Right lobe of liver (tissue), 6 donors: ENCODE results near the gene CWC27. TPM values are rescaled to one million over a fixed set of nuclear protein-coding genes. Genes with fewer than 3 reads are reported as not detected.

ENCODE experiments used
- ATAC-seq, 4 donors: fragments of 200-7000 bp; cut with Tn5 transposase; one replicate each; pipeline ENCODE4 v1.9.1; 2020; ENCODE audit warnings: mild to moderate bottlenecking in 4 of 4, moderate library complexity in 4 of 4
- DNase-seq, 3 donors: peaks; one replicate each; pipeline ENCODE4 v3.0.0-alpha.2; 2020
- H3K27ac ChIP-seq, 3 donors: fragments of 200-600 bp; one replicate each; pipeline ENCODE4 v1.8.0; 2022
- H3K27me3 ChIP-seq, 2 donors: fragments of 200-600 bp; one replicate each; pipeline ENCODE4 v1.8.0; 2022
- H3K36me3 ChIP-seq, 4 donors: fragments of 200-600 bp; sonication (generic) in 1 of 4; one replicate each; pipeline versions ENCODE4 v1.5.1 to v1.8.0; 2017 to 2022; ENCODE audit warnings: control low read depth in 1 of 4
- H3K4me1 ChIP-seq, 4 donors: fragments of 200-600 bp; sonication (generic) in 1 of 4; one replicate each; pipeline versions ENCODE4 v1.5.1 to v1.8.0; 2017 to 2022; ENCODE audit warnings: control low read depth in 1 of 4
- H3K4me3 ChIP-seq, 3 donors: fragments of 200-600 bp; one replicate each; pipeline ENCODE4 v1.8.0; 2022
- H3K9me3 ChIP-seq, 4 donors: fragments of 200-600 bp; sonication (generic) in 1 of 4; one replicate each; pipeline versions ENCODE4 v1.5.1 to v1.8.0; 2017 to 2022; ENCODE audit warnings: control low read depth in 1 of 4
- POLR2A ChIP-seq: fragments of 450-650 bp; IDR thresholded peaks from one replicate; pipeline ENCODE4 v1.6.1; 2017; ENCODE audit warnings: antibody characterized with exemption, mild to moderate bottlenecking
- WGBS: methylation state at CpG from one replicate; pipeline ENCODE4 v1.1.6; 2018; ENCODE audit warnings: low coverage, low lambda C conversion rate; ENCODE audit not compliant: insufficient coverage; ENCODE audit errors: missing lambda C conversion rate; 5-methylcytosine and 5-hydroxymethylcytosine counted together
- intact Hi-C, 2 donors: fragments of 100-400 bp; cut with DNase I; formaldehyde crosslinking; loops; one replicate each; pipeline versions ENCODE4 v1.11.2 to v1.14.1; 2022
- total RNA-seq, 6 experiments: library from RNA; depleted of rRNA in 2 of 6; stranded (reverse); fragments of >200 nt in 2 of 6; fragmentation: NEBNext Ultra II Directional in 3 of 6; extraction: Animal tissue kit (Norgen Biotek cat#: 25700) in 3 of 6; gene quantifications; one replicate each; pipeline versions ENCODE4 v1.1.0 to v1.2.4, GENCODE V29; 2016 to 2023
- TF ChIP-seq, protein P1 (sequence below), 4 donors: fragments of 200-600 bp in 3 of 4; fragments of 450-650 bp in 1 of 4; IDR thresholded peaks; one replicate each; pipeline versions ENCODE4 v1.5.1 to v1.8.0; 2016 to 2022; ENCODE audit warnings: antibody characterized with exemption in 4 of 4, mild to moderate bottlenecking in 2 of 4
- donor health status: DM: no; HTN: yes; CAD: no.
- donor health status: DM: no; HTN: no; CAD: no.
- donor health status: DM: no; HTN: no; CAD: no.
- donor health status: DM: no; HTN: yes; CAD: no.
- donor health status: DM: no; HTN: yes; CAD: no.

The CWC27 gene
- total RNA-seq, 6 experiments from 2014 or later, result 5.8 to 7.3 (median 6.8) TPM

DNA sequence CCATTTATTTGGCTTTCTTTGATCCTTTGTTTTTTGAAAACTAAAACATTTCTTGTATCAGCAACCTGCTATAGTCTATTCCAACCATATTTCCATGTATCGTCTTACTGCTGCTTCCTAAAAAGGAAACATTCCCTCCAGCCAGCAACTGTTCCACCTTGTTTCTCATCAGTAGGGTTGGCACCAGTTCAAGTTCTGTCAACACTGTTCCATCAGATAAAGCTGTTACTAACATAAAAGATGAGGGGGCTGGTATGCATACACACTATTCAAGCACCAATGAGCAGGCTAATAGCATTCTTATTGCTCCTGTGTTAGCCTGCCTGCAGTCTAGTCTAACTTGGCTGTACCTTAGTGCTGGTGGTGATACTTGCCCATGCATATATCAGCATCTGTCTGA, 178.3 kb downstream of the CWC27 start:
- DNase-seq, result no peak
- H3K4me3 ChIP-seq, result no peak overlapping the region
- no peaks in the 10 kb centered on the region for H3K4me1 ChIP-seq
- TF ChIP-seq, protein P1, sequence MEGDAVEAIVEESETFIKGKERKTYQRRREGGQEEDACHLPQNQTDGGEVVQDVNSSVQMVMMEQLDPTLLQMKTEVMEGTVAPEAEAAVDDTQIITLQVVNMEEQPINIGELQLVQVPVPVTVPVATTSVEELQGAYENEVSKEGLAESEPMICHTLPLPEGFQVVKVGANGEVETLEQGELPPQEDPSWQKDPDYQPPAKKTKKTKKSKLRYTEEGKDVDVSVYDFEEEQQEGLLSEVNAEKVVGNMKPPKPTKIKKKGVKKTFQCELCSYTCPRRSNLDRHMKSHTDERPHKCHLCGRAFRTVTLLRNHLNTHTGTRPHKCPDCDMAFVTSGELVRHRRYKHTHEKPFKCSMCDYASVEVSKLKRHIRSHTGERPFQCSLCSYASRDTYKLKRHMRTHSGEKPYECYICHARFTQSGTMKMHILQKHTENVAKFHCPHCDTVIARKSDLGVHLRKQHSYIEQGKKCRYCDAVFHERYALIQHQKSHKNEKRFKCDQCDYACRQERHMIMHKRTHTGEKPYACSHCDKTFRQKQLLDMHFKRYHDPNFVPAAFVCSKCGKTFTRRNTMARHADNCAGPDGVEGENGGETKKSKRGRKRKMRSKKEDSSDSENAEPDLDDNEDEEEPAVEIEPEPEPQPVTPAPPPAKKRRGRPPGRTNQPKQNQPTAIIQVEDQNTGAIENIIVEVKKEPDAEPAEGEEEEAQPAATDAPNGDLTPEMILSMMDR (IDR thresholded peaks at IDR 0.05), result no peak
- no peak for TF ChIP-seq POLR2A
- no peak for ATAC-seq
- WGBS, result 92% methylated on average over 1 of the region's 1 CpG
- intact Hi-C loops, result no loop called here
- no peaks in the 10 kb centered on the region for H3K27me3 ChIP-seq
- H3K36me3 ChIP-seq, result no peaks in the 10 kb centered on the region
- H3K27ac ChIP-seq, result no peak overlapping the region
- H3K9me3 ChIP-seq, result no peaks in the 10 kb centered on the region

DNA sequence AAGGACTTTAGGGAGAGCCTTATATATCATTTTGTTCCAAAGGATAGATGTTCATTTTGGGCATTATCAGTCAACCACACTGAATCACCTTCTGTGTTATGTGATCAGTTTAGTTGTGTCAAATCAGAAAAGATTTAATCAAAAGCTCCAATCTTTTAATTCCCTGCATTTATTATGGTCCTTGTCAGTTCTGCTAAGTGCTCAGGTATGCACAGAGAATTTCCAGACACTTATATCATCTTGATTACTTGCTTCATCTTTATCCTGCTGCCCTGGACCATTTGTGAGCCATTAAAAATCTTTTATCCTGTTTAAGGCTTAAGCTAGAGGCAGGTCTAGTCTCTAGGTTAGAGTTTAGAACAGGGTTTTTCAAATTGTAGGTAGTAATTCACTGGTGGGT, 179.1 kb downstream of the CWC27 start:
- ATAC-seq (no peak), DNase-seq (no peak)
- Histone ChIP-seq H3K4me3 (no peak overlapping the region), H3K27me3 (no peaks in the 10 kb centered on the region), H3K9me3 (no peaks in the 10 kb centered on the region), H3K36me3 (no peaks in the 10 kb centered on the region), H3K27ac (no peak overlapping the region), H3K4me1 (no peaks in the 10 kb centered on the region)
- TF ChIP-seq, protein P1 (IDR thresholded peaks at IDR 0.05), result no peak
- no peak for TF ChIP-seq POLR2A
- intact Hi-C loops, result no loop called here

DNA sequence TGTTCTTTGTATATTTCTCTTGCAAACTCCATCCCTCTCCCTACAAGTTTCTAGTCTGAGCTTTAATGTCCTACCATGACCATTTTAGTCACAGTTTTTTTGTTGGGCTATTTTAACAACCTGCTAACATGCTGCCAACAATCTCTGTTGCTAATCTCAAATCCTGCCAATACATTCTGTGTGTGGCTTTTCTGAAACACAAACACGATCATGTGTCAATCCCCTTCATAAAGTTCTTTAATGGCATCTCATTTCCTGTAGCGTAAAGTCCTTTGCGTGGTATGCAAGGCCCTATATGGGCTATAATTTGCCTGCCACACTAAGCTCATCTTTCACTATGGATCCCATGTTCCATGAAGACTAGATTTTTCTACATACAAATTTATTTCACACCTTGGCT, 180.6 kb downstream of the CWC27 start:
- TF ChIP-seq, protein P1 (IDR thresholded peaks at IDR 0.05), result no peak
- no peak for TF ChIP-seq POLR2A
- H3K36me3 ChIP-seq, result no peaks in the 10 kb centered on the region
- no peak overlapping the region for H3K27ac ChIP-seq
- no peak overlapping the region for H3K4me3 ChIP-seq
- no peaks in the 10 kb centered on the region for H3K4me1 ChIP-seq
- intact Hi-C loops, result no loop called here
- ATAC-seq, result no peak
- no peaks in the 10 kb centered on the region for H3K27me3 ChIP-seq
- no peak for DNase-seq
- WGBS, result 98% methylated on average over 3 of the region's 3 CpGs
- no peaks in the 10 kb centered on the region for H3K9me3 ChIP-seq

DNA sequence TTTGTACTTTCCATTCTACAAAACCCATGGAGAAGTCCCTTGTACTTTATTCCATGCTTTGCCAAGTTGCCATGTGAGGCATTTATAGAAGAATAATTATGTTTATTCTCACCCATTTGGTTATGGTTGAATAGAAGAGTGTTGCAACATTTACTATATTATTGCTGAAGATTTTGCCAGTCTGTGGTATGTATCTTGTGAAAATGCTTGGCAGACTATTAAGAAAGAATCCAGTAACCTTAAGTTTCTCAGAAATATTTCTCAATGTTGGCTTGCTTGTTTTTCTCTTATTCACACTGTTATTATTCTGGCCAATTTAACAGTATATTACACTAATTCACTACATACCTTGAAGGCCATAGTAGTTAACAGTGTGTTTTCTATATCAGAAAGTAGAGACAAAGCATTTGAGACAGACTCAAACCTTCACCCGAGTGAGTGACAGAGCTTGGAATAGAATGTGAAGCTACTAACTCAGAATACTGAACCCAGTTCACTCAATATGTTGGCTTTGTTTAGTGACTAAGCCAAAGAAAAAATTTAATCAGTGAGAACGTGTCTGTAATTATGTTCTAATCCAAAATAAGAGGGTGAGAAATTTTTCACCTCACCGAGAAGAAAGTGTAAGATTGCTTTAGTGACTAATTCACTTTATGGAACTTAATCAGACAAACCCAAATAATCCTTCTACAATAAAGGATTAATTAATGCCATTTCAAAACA, 184.4 kb downstream of the CWC27 start:
- H3K27me3 ChIP-seq, result no peaks in the 10 kb centered on the region
- 85% methylated on average over 3 of the region's 3 CpGs for WGBS
- H3K27ac ChIP-seq, result no peak overlapping the region
- no peaks in the 10 kb centered on the region for H3K9me3 ChIP-seq
- intact Hi-C loops, result no loop called here
- no peaks in the 10 kb centered on the region for H3K36me3 ChIP-seq
- DNase-seq (no peak), ATAC-seq (no peak)
- no peak overlapping the region for H3K4me3 ChIP-seq
- H3K4me1 ChIP-seq, result no peaks in the 10 kb centered on the region
- TF ChIP-seq, protein P1 (IDR thresholded peaks at IDR 0.05), result no peak
- TF ChIP-seq POLR2A, result no peak

DNA sequence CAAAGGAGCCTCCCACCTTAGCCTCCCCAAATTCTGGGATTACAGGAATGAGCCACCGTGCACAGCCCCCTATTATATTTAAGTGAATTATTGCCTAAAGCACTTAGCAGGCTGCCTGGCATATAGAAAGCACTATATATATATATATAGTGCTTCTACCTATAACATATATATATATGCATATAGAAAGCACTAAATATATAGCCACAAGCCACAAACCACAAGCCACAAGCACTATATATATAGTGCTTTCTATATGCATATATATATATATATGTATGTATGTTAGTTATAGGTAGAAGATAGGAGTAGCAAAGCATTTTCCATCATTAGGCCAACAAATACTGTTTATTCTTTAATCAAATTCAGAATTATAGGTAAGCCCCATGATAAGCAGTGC, 185.8 kb downstream of the CWC27 start:
- WGBS, result 83% methylated on average over 1 of the region's 1 CpG
- no peak for ATAC-seq
- Histone ChIP-seq H3K36me3 (no peaks in the 10 kb centered on the region), H3K4me3 (no peak overlapping the region), H3K27me3 (no peaks in the 10 kb centered on the region), H3K27ac (no peak overlapping the region), H3K9me3 (no peaks in the 10 kb centered on the region), H3K4me1 (no peaks in the 10 kb centered on the region)
- DNase-seq, result no peak
- intact Hi-C loops, result no loop called here
- TF ChIP-seq, protein P1 (IDR thresholded peaks at IDR 0.05), result no peak
